ENCODE data around the gene SYNGR3.

SYNGR3 gene

GRCh38 chr16:1971796-1972489 lies 17.8 kb upstream of the SYNGR3 start, which contains the start of gene TBL3:
TBL3 (plus strand) TSS chr16:1972053; CDS start chr16:1972165, 112 bp downstream.
- no peaks in the 10 kb centered on the region for H3K4me1 ChIP-seq (ENCODE audit: insufficient read depth, low read length)
- H3K9ac ChIP-seq (ENCODE audit: low read depth, low read length): peak within 1 kb of the TSS; percentile 88
- H3K4me3 ChIP-seq (ENCODE audit: low read length): peak within 1 kb of the TSS; percentile 92
- H3K36me3 ChIP-seq (ENCODE audit: insufficient read depth, low read length): peaks cover 27% of the 10 kb centered on the region
- under 1% methylated on average over 78 of the region's 78 CpGs for WGBS
- H3K9me3 ChIP-seq (ENCODE audit: insufficient read depth, low read depth, low read length): no peaks in the 10 kb centered on the region
- peak within 1 kb of the TSS; percentile 72 for H3K27ac ChIP-seq (ENCODE audit: low read depth, low read length)
- H3K27me3 ChIP-seq (ENCODE audit: insufficient read depth, low read length): no peaks in the 10 kb centered on the region

- H3K4me1 ChIP-seq (ENCODE audit: insufficient read depth, low read length): no peaks in the 10 kb centered on the region
- H3K36me3 ChIP-seq (ENCODE audit: insufficient read depth, low read length): peaks cover 31% of the 10 kb centered on the region
- peak overlapping the region; percentile 83 for H3K9ac ChIP-seq (ENCODE audit: low read depth, low read length)
- no peak overlapping the region for H3K27ac ChIP-seq (ENCODE audit: low read depth, low read length)
- 7% methylated on average over 22 of the region's 22 CpGs for WGBS
- no peaks in the 10 kb centered on the region for H3K27me3 ChIP-seq (ENCODE audit: insufficient read depth, low read length)
- no peaks in the 10 kb centered on the region for H3K9me3 ChIP-seq (ENCODE audit: insufficient read depth, low read depth, low read length)
- peak overlapping the region; percentile 92 for H3K4me3 ChIP-seq (ENCODE audit: low read length)
Observed at GRCh38 chr16:1972490-1972877, 17.3 kb upstream of the SYNGR3 start.

- Histone ChIP-seq H3K4me1 (ENCODE audit: insufficient read depth, low read length) (no peaks in the 10 kb centered on the region), H3K27ac (ENCODE audit: low read depth, low read length) (no peak overlapping the region), H3K36me3 (ENCODE audit: insufficient read depth, low read length) (peaks cover 40% of the 10 kb centered on the region), H3K9ac (ENCODE audit: low read depth, low read length) (no peak overlapping the region), H3K9me3 (ENCODE audit: insufficient read depth, low read depth, low read length) (no peaks in the 10 kb centered on the region), H3K4me3 (ENCODE audit: low read length) (no peak overlapping the region), H3K27me3 (ENCODE audit: insufficient read depth, low read length) (no peaks in the 10 kb centered on the region)
- WGBS: 96% methylated on average over 16 of the region's 16 CpGs
Observed at GRCh38 chr16:1973461-1974156, 16.2 kb upstream of the SYNGR3 start.

DNA sequence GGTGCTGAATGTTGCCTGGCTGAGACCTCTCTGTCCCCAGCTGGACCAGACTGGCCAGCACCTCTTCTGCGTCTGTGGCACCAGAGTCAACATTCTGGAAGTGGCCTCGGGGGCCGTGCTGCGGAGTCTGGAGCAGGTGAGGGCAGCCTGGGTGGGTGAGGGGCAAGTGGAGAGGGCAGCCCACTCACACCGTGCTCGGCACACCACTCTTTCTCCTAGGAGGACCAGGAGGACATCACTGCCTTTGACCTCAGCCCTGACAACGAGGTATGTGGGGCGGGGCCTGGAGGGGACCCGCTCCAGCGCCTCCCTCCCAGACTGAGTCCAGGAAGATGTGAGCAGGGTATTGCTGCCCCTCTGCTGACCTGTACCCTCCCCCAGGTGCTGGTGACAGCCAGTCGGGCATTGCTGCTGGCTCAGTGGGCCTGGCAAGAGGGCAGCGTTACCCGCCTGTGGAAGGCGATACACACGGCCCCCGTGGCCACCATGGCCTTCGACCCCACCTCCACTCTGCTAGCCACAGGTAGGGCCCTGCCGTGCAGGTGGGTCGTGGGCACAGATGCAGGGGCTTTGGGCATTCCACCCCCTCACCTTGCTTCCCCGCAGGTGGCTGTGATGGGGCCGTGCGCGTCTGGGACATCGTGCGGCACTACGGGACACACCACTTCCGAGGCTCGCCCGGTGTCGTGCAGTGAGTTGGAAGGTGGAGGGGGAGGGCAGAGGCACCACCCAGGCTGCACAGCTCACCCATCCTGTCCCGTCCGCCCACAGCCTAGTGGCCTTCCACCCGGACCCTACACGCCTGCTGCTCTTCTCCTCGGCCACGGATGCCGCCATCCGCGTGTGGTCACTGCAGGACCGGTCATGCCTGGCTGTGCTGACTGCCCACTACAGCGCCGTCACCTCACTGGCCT lies 15.4 kb upstream of the SYNGR3 start:
- H3K4me3 ChIP-seq (ENCODE audit: low read length): no peak overlapping the region
- H3K27ac ChIP-seq (ENCODE audit: low read depth, low read length): no peak overlapping the region
- WGBS: 96% methylated on average over 42 of the region's 42 CpGs
- H3K4me1 ChIP-seq (ENCODE audit: insufficient read depth, low read length): no peaks in the 10 kb centered on the region
- no peaks in the 10 kb centered on the region for H3K9me3 ChIP-seq (ENCODE audit: insufficient read depth, low read depth, low read length)
- no peak overlapping the region for H3K9ac ChIP-seq (ENCODE audit: low read depth, low read length)
- peaks cover 6% of the 10 kb centered on the region for H3K27me3 ChIP-seq (ENCODE audit: insufficient read depth, low read length)
- H3K36me3 ChIP-seq (ENCODE audit: insufficient read depth, low read length): peaks cover 40% of the 10 kb centered on the region

- Histone ChIP-seq H3K9me3 (ENCODE audit: insufficient read depth, low read depth, low read length) (no peaks in the 10 kb centered on the region), H3K9ac (ENCODE audit: low read depth, low read length) (no peak overlapping the region), H3K36me3 (ENCODE audit: insufficient read depth, low read length) (peaks cover 40% of the 10 kb centered on the region), H3K27ac (ENCODE audit: low read depth, low read length) (no peak overlapping the region), H3K27me3 (ENCODE audit: insufficient read depth, low read length) (peaks cover 18% of the 10 kb centered on the region), H3K4me1 (ENCODE audit: insufficient read depth, low read length) (no peaks in the 10 kb centered on the region), H3K4me3 (ENCODE audit: low read length) (no peak overlapping the region)
- WGBS: 95% methylated on average over 33 of the region's 33 CpGs
Observed at GRCh38 chr16:1975432-1976215, 14.1 kb upstream of the SYNGR3 start.

- Histone ChIP-seq H3K36me3 (ENCODE audit: insufficient read depth, low read length) (peaks cover 40% of the 10 kb centered on the region), H3K9ac (ENCODE audit: low read depth, low read length) (no peak overlapping the region), H3K9me3 (ENCODE audit: insufficient read depth, low read depth, low read length) (no peaks in the 10 kb centered on the region), H3K4me3 (ENCODE audit: low read length) (no peak overlapping the region), H3K27me3 (ENCODE audit: insufficient read depth, low read length) (peaks cover 24% of the 10 kb centered on the region), H3K4me1 (ENCODE audit: insufficient read depth, low read length) (no peaks in the 10 kb centered on the region), H3K27ac (ENCODE audit: low read depth, low read length) (no peak overlapping the region)
- 96% methylated on average over 8 of the region's 8 CpGs for WGBS
Observed at GRCh38 chr16:1976216-1976520, 13.6 kb upstream of the SYNGR3 start.

GRCh38 chr16:1976951-1977874 lies 12.6 kb upstream of the SYNGR3 start:
- peaks cover 34% of the 10 kb centered on the region for H3K27me3 ChIP-seq (ENCODE audit: insufficient read depth, low read length)
- no peaks in the 10 kb centered on the region for H3K9me3 ChIP-seq (ENCODE audit: insufficient read depth, low read depth, low read length)
- 94% methylated on average over 33 of the region's 33 CpGs for WGBS
- H3K4me1 ChIP-seq (ENCODE audit: insufficient read depth, low read length): peaks cover 5% of the 10 kb centered on the region
- H3K9ac ChIP-seq (ENCODE audit: low read depth, low read length): no peak overlapping the region
- peaks cover 40% of the 10 kb centered on the region for H3K36me3 ChIP-seq (ENCODE audit: insufficient read depth, low read length)
- H3K4me3 ChIP-seq (ENCODE audit: low read length): no peak overlapping the region
- no peak overlapping the region for H3K27ac ChIP-seq (ENCODE audit: low read depth, low read length)

- Histone ChIP-seq H3K9ac (ENCODE audit: low read depth, low read length) (no peak overlapping the region), H3K4me3 (ENCODE audit: low read length) (no peak overlapping the region), H3K27me3 (ENCODE audit: insufficient read depth, low read length) (peaks cover 41% of the 10 kb centered on the region), H3K36me3 (ENCODE audit: insufficient read depth, low read length) (peaks cover 40% of the 10 kb centered on the region), H3K4me1 (ENCODE audit: insufficient read depth, low read length) (peaks cover 5% of the 10 kb centered on the region), H3K9me3 (ENCODE audit: insufficient read depth, low read depth, low read length) (no peaks in the 10 kb centered on the region), H3K27ac (ENCODE audit: low read depth, low read length) (no peak overlapping the region)
- WGBS: 95% methylated on average over 18 of the region's 18 CpGs
Observed at GRCh38 chr16:1977875-1978268, 11.9 kb upstream of the SYNGR3 start.

DNA sequence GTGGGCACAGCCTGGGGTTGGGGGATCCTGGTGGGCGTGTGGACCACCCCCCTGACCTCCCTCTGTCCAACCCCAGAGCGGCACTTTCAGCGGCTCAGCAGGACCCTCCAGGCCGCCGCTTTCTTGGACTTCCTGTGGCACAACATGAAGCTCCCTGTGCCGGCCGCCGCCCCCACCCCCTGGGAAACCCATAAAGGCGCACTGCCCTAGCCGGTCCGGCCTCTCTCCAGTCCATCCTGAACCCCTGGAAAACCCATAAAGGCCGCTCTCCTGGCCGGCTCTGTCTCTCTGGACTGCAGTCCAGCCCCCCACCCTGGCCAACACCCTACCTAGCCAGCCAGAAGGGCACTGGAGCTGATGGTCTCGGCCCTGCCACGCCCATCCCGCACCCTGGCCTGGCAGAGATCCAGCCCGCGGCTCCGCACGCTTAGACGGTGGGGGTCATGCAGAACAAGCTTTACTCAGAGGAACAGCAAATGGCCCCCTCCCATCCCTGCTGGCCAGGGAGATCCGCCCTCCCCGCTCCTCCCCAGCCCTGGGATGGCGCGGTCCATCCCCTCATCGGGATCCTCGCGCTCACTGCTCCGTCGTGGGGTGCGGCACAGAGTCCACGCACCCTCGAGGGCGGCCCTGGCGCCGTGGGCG lies 11.2 kb upstream of the SYNGR3 start:
- H3K4me3 ChIP-seq (ENCODE audit: low read length): peak overlapping the region; percentile 58
- no peaks in the 10 kb centered on the region for H3K9me3 ChIP-seq (ENCODE audit: insufficient read depth, low read depth, low read length)
- peaks cover 5% of the 10 kb centered on the region for H3K4me1 ChIP-seq (ENCODE audit: insufficient read depth, low read length)
- peaks cover 40% of the 10 kb centered on the region for H3K36me3 ChIP-seq (ENCODE audit: insufficient read depth, low read length)
- H3K27me3 ChIP-seq (ENCODE audit: insufficient read depth, low read length): peaks cover 46% of the 10 kb centered on the region
- H3K27ac ChIP-seq (ENCODE audit: low read depth, low read length): no peak overlapping the region
- H3K9ac ChIP-seq (ENCODE audit: low read depth, low read length): no peak overlapping the region; the same call in 1 of the 2 replicates
- WGBS: 58% methylated on average over 37 of the region's 37 CpGs

All from HUES64 (cell line).